Activated CD8-positive, alpha-beta memory T cell treated with anti-CD3 and anti-CD28 coated beads for 36 hours (primary cell): ENCODE measurements around the gene CDK4. TPM values are rescaled to one million over a fixed set of nuclear protein-coding genes. Genes with fewer than 3 reads are reported as not detected.
"Not testable (repeated sequence)": the region's sequence is repeated elsewhere in the genome, so short reads cannot be mapped to it uniquely, and the experiment has no call there.

Experiments
- CTCF ChIA-PET: fragments of 350-600 bp; sonication (Branson Sonifier 250); formaldehyde crosslinking; loops from one replicate; lab custom pipeline; 2021; ENCODE audit warnings: antibody characterized with exemption; lab: Charles Lee
- POLR2A ChIA-PET: fragments of 350-600 bp; sonication (Branson Sonifier 250); formaldehyde crosslinking; loops from one replicate; lab custom pipeline; 2021; ENCODE audit warnings: antibody characterized with exemption; lab: Charles Lee
- total RNA-seq, 2 experiments: library from RNA; stranded (reverse); gene quantifications; one replicate each; pipeline ENCODE4 v1.2.3, GENCODE V29; 2021

The CDK4 gene
- total RNA-seq, 2 experiments from 2014 or later = 297 to 307 TPM

GRCh38 chr12:57724003-57724935, 27.8 kb downstream of the CDK4 start:
- POLR2A ChIA-PET = no interaction called here

GRCh38 chr12:57723630-57723962, 28.5 kb downstream of the CDK4 start:
- POLR2A ChIA-PET = interaction anchor here (1.3 kb wide), 1 partner anchor 16 kb away, joined by 3 read pairs; no protein-coding TSS in a partner anchor
- CTCF ChIA-PET = no interaction called here

More at GRCh38 chr12:57724003-57724935, 27.8 kb downstream of the CDK4 start:
- CTCF ChIA-PET = interaction anchor here (0.5 kb wide), 1 partner anchor 109 kb away, joined by 3 read pairs; no protein-coding TSS in a partner anchor

DNA sequence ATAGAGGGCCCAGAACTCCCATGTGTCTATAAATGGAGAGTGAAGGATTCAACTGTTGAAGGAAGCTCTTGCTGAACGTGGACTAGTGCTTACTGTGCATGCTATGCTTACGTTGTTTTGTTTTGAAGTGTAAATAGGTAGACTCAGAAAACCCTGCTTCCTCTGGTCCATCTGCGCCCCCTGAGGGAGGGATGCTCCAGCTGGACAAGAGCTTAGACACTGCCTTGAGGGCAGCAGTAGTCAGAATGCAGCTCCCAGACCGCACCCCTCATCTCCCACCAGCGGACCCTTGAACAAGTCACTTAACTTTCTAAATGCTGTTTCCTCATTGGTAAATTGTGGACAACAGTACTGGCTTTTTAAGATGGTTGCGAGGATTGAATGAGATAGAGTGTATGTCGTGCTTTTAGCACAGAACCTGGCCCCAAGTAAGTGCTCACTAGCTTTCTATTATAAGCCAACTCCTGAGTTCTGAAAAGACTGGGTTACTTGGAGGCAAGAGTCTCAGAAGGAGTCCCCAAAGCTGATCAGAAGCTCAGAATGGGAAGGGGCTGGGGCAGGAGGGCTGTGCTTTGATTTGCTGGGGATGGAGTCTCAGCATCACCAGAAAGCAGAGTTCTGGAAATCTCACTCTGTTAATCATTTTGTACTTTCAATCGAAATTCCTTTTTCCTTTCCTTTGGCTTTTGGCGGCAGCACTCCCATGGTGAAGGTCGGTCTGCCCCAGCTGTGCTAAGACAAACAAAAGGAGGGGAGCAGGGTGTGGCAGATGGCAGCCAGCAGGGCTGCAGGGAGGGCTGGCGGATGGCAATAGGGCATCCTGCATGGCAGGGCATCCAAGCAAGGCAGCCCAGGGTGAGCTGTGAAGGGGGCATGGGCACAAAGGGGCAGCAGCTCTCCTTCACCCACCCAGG, 29.1 kb downstream of the CDK4 start:
- POLR2A ChIA-PET = interaction anchor here (0.5 to 1.3 kb wide), 2 partner anchors 16 to 22 kb away, joined by 3 to 6 read pairs; partner anchors contain the start of gene TSPAN31
- CTCF ChIA-PET = no interaction called here

GRCh38 chr12:57721846-57722608, 30.1 kb downstream of the CDK4 start:
- CTCF ChIA-PET = not testable (repeated sequence)
- POLR2A ChIA-PET = interaction anchor here (1.3 kb wide), 1 partner anchor 17 kb away, joined by 3 read pairs; no protein-coding TSS in a partner anchor

DNA sequence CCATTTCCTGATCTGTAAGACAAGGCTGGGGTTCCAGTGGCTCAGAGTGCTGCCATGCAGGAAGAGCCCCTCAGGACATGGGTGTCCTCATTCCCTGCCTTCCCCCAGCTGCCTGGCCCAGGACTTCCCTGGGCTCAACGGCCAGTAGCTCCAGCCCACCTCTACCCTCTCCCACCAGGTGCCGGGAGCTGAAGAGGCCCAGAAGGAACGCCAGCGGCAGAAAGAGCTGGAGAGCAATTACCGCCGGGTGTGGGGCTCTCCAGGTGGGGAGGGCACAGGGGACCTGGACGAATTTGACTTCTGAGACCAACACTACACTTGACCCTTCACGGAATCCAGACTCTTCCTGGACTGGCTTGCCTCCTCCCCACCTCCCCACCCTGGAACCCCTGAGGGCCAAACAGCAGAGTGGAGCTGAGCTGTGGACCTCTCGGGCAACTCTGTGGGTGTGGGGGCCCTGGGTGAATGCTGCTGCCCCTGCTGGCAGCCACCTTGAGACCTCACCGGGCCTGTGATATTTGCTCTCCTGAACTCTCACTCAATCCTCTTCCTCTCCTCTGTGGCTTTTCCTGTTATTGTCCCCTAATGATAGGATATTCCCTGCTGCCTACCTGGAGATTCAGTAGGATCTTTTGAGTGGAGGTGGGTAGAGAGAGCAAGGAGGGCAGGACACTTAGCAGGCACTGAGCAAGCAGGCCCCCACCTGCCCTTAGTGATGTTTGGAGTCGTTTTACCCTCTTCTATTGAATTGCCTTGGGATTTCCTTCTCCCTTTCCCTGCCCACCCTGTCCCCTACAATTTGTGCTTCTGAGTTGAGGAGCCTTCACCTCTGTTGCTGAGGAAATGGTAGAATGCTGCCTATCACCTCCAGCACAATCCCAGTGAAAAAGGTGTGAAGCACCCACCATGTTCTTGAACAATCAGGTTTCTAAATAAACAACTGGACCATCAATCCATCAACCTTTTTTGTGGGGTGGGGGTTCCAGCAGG, 31.2 kb downstream of the CDK4 start:
- CTCF ChIA-PET = interaction anchor here (1.0 to 1.5 kb wide), 2 partner anchors 9 to 469 kb away, joined by 3 read pairs; partner anchors contain the start of gene STAC3
- POLR2A ChIA-PET = no interaction called here

DNA sequence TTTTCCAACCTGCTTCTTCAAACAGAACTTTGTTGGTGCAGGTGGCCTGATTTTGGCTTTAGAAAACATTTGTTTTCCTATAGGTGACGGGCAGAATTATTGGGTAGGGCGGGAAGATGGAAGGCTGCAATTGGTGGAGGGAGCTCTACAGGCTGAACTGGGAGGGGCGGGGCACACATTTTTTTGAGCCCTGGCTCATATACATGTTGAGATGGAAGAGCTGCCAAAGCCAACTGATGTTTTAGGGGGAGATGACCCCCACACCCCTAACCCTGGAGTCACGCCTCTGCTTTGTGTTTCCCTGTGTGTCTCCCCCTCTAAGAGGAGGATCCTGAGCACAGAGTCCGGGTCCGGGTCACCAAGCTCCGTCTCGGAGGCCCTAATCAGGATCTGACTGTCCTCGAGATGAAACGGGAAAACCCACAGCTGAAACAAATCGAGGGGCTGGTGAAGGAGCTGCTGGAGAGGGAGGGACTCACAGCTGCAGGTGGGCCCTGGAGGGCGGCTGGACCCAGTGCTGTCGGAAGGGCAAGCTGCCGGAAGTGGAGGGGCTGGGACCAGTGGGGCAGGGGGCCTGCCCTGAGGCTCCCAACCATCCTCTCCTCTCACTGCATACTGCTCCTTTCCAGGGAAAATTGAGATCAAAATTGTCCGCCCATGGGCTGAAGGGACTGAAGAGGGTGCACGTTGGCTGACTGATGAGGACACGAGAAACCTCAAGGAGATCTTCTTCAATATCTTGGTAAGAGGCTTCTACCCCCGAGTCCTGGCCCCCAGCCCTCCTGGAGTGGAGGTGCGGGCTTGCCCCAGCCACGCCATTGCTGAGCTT, 32.1 kb downstream of the CDK4 start:
- CTCF ChIA-PET = interaction anchor here (1.0 to 1.5 kb wide), 2 partner anchors 10 to 468 kb away, joined by 3 read pairs; partner anchors contain the start of gene STAC3
- POLR2A ChIA-PET = interaction anchor here (1.1 kb wide), 1 partner anchor 12 kb away, joined by 4 read pairs; no protein-coding TSS in a partner anchor

- POLR2A ChIA-PET = interaction anchor here (1.1 kb wide), 1 partner anchor 11 kb away, joined by 4 read pairs; no protein-coding TSS in a partner anchor
Measured at GRCh38 chr12:57718641-57719528, 33.2 kb downstream of the CDK4 start.

GRCh38 chr12:57717846-57718640, 34.1 kb downstream of the CDK4 start:
- ChIA-PET POLR2A (no interaction called here), CTCF (interaction anchor here (1.2 kb wide), 1 partner anchor 8 kb away, joined by 6 read pairs; no protein-coding TSS in a partner anchor)

More at GRCh38 chr12:57718641-57719528, 33.2 kb downstream of the CDK4 start:
- CTCF ChIA-PET = interaction anchor here (1.5 kb wide), 1 partner anchor 467 kb away, joined by 3 read pairs; the partner anchor contains the start of gene STAC3

DNA sequence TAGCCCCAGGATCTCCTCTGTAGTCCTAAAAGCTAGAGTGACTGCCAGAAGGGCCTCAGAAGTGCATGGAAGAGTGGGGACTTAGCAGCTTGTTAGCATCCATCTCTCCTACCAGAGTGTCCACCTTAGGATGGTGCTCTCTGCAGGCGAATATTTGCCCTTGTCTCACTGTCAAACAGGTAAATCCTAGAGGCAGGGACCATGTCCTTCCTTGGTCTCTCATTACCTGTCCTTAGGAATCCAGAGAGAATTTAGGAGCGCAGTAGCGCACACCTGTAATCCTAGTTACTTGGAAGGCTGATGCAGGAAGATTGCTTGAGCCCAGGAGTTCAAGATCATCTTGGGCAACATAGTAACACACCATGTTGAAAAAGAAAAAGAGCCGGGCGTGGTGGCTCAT, 35.0 kb downstream of the CDK4 start:
- CTCF ChIA-PET = interaction anchor here (1.2 kb wide), 1 partner anchor 9 kb away, joined by 6 read pairs; no protein-coding TSS in a partner anchor
- POLR2A ChIA-PET = no interaction called here

DNA sequence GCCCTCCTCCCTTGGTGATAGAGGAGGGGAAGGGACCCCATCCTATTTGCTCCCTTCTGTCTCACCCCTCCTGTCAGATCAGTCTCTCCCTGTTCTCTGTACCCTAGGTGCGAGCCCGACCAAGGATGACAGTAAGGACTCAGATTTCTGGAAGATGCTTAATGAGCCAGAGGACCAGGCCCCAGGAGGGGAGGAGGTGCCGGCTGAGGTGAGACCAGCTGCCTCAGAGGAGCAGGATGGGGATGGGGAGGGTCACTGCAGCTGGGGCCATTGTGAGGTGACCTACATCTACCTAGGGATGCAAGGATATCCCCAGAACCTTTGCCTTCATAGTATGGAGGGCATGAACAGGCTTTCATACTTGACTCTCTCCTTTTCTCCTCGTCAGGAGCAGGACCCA, 35.8 kb downstream of the CDK4 start:
- POLR2A ChIA-PET = no interaction called here
- CTCF ChIA-PET = no interaction called here

DNA sequence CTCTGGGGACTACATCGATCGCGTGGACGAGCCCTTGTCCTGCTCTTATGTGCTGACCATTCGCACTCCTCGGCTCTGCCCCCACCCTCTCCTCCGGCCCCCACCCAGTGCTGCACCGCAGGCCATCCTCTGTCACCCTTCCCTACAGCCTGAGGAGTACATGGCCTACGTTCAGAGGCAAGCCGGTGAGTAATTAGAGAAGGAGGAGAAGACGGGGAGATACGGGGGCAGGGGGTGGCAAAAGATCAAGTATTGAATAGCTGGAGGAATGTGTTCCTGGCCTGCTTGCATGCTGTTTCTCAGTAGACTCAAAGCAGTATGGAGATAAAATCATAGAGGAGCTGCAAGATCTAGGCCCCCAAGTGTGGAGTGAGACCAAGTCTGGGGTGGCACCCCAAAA, 36.3 kb downstream of the CDK4 start:
- POLR2A ChIA-PET = no interaction called here
- CTCF ChIA-PET = no interaction called here

- POLR2A ChIA-PET = not testable (repeated sequence)
Measured at GRCh38 chr12:57715036-57715748, 36.9 kb downstream of the CDK4 start.

GRCh38 chr12:57713209-57713608, 38.9 kb downstream of the CDK4 start:
- CTCF ChIA-PET = interaction anchor here (1.6 kb wide), 1 partner anchor 79 kb away, joined by 3 read pairs; no protein-coding TSS in a partner anchor

More at GRCh38 chr12:57715036-57715748, 36.9 kb downstream of the CDK4 start:
- CTCF ChIA-PET = not testable (repeated sequence)

DNA sequence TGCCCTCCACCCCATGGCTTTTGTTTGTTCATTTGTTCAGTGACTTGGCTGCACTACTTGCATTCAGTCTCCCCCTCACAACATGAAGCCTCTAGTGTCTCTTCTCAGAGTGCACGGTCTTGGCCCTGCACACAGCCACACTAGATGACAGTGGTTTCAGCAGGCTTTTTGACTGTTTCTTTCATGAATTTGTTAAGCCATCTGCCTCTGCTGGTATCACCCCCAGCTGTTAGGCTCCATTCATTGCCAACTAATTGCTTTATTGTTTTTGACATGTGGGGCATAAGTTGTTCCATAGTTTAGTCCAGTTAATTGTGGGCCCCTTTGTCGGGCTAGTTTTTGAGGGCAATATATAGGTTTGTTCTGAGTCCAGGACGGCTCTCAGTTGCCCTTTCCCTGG, 39.4 kb downstream of the CDK4 start:
- CTCF ChIA-PET = interaction anchor here (1.6 kb wide), 1 partner anchor 79 kb away, joined by 3 read pairs; no protein-coding TSS in a partner anchor

More at GRCh38 chr12:57713209-57713608, 38.9 kb downstream of the CDK4 start:
- POLR2A ChIA-PET = no interaction called here

More for the DNA sequence above, 39.4 kb downstream of the CDK4 start:
- POLR2A ChIA-PET = no interaction called here
